Stimulated activated CD4-positive, alpha-beta T cell treated with anti-CD3 and anti-CD28 coated beads, TNF-alpha, amount 100 ng/mL, for 1 hour (primary cell): ENCODE results near the gene UST.
"Not testable (repeated sequence)": the region's sequence is repeated elsewhere in the genome, so short reads cannot be mapped to it uniquely, and the experiment has no call there.

Experiments
- DNase-seq, 3 donors: peaks; one replicate each; pipeline ENCODE4 v3.0.0-alpha.2; 2020; ENCODE audit warnings: low read depth in 3 of 3, low spot score in 1 of 3

The UST gene

DNA sequence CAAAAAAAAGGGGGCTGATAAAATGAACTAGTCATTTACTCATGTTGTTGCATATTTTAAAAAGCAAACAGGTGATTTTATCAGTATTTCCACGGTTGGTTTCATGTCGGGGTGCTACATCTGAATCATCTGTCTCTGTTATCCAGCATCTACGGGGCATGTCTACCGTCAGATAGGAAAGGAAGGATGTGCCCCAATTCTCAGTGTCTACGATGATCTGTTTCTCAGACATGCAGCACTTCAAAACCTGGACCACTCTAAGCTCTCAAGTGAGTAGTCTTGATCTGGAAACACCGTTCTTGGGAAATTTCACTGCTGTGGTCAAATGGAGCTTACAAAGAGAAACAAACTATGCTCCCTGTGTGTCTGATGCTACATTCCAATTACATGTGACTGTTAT, 330.4 kb downstream of the UST start:
- DNase-seq, result no peak

DNA sequence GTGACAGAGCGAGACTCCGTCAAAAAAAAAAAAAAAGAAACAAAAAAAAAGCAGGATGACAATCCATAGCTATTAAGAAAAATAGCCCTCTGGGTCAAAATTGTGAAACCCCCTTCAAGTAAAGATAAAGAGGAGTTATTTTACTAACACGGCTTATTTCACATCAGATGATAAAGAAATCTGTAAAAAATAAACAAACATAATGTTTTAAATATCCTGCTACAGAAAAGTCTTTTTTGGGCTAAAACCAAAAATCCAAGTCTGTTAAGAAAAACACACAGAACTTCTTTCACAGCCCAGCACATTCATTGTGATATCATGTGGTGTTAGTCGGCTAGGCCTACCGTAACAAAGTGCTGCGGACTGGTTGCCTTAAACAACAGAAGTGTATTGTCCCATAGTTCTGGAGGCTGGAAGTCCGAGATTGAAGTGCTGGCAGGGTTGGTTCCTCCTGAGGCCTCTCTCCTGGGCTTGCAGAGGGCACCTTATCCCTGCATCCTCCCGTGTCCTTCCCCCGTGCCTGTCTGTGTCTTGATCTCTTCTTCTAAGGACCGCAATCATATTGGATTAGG, 331.5 kb downstream of the UST start:
- DNase-seq, result no peak

DNA sequence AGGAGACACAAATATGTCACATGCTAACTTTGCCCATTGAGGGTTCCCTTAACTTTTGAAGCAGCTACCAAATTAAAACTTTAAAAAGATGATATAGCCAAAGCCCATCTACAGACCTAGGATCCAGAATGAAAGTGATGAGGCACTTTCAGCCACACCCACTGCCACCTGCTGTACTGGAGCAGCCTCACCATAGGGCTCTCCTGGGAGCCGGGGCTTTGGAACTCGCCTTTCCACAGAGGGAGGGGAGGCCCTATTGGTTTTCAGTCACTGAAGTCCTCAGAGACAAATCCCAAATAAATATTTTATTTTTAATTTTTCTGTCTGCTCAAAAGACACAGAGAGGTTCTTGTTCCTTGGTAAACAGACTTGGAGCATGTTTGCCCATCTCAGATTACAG, 332.6 kb downstream of the UST start:
- DNase-seq, result no peak

DNA sequence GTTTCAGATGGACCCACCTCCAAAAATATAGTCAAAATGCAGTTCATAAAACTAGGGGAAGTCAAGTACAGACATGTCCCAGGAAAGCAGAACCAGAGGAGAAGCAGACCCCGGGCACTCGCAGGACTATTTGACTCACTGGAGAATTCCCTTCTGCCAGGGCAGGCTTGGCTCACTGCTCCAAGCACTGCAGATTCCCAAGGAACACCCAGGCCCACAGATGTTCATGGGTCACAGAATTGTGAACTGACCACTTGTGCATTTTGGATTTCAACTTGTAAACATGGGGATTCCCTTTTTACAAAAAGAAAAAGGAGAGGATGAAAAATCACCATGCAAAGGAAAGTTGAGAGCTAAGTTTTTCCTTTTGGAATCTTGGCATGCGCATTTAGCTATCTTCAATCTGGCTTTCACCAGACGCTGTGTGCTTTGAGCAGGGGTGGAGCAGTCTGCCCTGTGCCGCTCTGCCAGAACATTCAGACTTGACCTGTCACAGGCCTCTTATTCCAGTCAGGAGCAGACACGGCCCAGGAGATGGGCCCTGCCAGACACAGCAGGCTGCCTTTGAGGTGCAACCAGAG, 333.2 kb downstream of the UST start:
- DNase-seq, result no peak

DNA sequence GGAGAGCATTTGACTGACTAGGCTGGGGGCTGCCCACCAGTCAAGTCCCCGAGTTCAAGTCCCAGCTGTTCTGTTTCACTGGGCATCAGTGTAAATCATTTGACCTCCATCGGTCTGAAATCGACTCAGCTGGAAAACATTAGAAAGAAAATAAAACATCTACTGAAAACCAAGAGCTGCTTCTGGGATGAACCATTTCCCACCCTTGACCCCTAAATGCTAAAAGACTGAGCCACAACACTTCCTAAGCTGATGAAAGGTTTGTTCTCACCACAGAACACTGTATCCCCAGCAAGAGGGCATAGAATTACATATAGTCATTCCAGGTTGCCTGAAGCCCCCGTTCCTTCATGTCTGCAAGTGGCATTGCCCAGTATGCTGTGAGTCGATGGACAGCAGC, 333.7 kb downstream of the UST start:
- no peak for DNase-seq

DNA sequence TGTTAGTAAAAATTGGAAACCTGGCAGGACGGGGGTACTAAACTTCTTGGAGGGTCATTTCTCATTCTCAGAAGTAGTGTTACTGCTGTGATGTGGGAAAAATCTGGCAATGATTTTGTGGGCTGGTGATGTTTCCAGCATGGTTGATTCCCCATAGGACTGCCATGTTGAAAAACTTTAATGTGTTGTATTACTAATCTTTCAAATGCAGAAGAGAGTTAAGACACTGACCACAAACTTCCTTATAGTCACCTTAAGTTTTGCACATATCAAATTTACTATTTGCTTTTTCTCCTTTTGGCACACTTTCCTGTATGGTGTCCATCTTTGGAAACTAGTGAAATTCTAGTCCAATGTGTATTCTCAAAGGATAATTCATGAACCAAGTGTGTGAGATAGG, 334.5 kb downstream of the UST start:
- no peak for DNase-seq

DNA sequence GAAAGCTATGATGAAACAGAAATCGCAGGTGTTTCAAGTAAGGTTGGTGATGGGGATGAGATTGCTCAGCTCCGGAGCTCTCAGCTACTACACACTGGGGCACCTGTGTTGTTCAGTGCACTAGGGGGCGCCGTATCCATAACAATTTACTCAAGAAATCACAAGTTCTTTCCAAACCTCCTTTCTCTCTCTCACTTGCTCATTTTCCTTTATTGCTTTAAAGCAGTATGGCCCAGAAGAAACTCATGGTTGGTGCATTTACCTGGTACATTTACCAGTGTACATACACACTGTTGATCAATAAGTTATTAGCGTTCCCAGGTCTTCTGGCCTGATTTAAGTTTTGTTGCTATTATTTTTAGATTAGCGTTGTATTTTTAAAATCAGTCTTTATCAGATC, 335.5 kb downstream of the UST start:
- DNase-seq, result peak; percentile 66 to 74 (median 70)

DNA sequence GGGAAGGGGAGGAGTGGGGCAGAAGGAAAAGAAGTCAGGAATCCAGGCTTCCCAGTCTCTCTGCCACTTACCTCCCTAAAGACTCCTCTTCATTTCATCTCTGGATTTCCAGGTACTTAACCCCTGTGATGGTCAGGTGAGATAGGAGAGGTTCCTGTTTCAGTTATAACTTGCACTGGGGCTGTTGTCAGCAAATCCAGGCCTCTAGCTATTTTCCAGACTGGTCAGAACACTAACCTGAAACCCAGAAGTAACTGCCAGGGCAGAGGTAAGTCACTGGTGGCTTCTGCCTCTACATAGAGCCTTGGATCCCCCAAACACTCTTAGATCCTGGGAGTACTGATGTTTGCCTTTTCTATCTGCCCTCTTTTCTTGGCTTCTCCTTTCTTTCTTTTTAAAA, 337.2 kb downstream of the UST start:
- DNase-seq, result no peak

DNA sequence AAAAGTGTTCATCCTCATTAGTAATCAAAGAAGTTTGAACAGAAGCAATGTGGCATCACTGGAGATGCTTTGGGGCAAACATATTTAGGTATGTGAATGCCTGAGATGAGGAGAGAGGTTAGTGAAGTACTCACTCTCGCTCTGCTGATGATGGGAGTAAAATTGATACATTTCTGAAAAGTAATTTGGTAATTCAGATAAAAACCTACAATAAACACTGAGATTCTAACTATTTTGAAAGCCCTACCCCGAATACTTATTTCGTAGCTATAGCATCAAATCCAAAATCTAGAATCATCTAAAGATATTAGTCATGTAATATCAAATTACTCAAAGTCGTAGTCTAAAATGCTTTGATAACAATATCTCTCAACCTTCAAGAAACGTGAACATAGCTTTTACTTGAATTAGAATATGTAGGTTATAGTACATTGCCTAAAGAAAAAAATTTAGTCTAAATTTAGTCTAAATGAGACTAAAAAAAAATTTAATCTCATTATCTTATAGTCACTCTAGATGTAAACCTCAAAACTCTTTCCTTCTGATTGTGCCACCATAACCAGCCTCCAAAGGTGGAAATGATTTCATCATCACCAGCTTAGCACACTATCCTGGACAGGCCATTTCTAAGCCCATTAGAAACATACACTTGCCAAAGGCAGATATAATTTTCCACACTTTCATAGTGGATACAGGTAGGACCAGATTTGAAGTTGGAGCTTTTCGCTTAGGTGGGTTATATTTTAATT, 338.2 kb downstream of the UST start:
- DNase-seq, result no peak

DNA sequence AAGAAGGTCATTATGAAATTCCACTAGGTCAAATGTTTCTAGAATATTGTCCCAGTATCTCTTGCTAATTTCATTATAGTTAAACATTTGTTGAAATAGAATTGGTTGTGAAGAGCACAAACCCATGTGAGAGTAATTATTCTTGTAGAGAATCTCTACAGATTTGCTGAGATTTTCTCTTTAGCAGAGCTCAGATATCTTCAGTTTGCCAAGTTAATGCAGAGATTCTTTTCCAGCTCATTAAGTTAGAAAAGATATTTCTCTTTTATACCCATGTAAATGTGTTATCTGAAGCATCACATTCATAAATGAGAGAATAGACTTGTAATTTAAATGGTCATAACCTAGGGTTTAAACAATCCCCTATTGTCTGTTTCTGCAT, 338.7 kb downstream of the UST start:
- no peak for DNase-seq

DNA sequence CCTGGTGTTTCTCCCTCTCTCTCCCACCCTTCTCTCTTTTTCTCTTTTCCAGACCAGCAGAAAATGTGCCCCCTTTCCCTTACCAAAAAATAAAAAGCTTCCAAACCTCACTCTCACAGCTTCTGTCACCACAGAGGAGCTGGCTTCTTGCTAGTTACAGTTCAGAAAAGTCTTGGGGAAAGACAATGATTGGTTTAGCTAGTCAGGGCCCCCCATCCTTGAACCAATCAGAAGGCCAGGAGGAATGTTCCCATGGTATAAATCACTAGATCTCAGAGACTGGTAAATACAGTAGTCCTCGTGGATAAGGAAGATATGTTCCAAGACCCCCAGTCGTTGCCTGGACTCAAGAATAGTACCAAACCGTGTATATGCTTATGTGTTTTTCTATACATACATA, 339.5 kb downstream of the UST start:
- no peak for DNase-seq

DNA sequence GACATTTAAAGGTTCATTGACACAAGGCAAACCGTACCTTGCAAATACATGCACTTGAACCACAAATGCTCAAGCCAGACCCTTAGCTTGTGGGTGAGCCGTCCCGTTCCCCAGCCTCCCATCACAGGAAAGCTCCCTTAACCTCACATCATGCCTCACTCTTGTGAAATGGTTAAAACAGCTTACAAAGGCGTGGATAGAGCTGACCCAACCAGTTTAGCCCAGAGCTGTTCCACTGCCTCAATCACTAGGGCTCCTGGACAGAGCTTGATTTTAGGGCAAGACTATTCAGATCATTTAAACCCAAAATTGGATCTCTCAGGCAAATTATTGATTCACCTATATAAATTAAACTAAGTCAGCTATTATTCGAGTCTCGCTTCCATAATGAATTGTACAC, 341.1 kb downstream of the UST start:
- no peak for DNase-seq

DNA sequence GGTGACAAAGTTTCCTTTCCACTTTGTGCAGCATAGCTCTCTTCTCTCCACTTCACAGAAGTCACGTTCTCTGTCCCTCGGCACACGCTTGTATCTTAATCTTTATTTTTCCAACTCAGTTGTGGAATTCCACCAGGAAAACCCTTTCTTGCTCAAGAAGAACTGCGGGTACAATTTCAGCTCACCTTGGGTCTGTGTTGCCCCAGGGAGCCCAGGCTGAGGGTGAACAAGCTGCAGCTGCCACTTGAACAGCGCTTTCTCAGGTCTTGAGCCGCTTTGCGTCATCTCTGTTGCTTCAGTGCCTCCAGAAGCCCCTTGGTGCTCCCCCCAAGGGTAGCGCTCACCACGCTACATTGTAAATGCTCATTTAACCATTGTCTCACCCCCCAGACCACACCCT, 341.5 kb downstream of the UST start:
- DNase-seq, result no peak

DNA sequence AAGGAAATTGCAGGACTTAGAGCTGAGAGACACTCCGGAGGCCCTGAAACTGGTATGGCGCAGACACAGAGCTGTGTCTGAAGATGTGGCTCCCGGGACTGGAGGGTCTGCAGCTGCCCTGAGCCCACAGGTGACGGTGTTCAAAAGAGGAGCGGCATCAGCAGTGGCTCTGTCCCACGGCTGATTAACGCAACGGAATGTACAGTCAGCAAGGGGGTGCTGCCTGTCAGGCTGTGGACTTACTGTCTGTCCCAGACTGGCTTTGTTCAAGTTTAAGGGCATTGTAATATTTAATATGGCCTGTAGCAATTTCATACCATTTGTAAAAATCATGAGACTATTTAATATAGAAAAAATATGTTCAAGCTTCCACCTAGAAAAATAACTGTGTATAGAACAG, 342.7 kb downstream of the UST start:
- no peak for DNase-seq

DNA sequence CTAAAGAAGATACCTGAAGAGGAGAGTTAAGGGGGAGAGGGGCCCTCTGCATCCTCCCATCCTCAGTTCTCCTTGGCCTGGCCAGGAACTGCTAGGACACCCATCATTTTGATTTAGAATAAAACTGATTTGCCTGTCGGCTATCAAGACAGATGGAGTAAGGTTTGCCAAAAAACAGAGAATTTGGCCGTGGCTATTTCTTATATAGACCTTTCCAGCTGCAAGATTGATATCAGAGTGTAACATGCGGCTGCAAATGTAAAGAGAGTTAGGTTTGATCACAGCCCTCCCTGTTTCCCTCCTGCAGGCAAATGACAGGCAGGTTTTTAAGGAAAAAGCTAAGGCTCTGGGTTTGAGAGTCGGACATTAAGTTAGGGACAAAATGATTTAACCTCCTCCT, 344.1 kb downstream of the UST start:
- DNase-seq, result no peak

DNA sequence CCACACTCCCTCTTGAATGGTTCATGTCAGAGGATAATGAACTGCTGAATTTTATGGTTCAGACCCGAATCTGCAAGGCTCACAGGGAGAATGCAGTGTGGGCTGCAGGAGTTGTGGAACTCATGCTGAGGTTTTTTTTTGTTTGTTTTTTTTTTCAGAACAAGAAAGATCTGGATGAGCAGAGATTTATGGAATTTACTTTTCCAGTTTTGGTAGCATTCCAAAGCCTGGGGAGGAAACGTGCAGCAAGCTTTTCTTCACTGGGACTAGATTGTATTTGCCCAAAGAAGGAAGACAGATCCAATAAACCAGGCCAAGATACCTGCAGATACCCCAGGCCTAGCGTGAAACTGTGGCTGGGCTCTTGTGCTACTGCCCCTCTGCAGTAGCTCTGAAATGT, 346.8 kb downstream of the UST start:
- DNase-seq, result no peak

DNA sequence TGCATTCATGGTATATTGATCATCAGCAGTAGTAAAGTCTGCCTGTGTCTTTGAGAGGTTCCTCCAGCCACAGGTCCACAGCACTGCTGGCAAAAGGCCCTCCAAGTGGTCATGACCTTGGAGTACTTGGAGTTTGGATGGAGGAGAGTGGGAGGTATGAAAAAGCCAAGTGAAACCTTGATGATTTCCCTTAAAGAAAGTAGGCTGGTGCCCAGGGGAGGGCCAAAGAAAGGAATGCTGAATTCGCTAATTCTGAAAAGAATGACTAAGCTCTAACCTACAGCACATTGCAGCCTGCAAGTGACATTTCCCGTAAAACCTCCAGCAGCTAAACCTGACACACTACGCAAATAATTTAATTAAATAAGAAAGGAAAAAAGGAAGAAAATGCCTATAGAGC, 347.3 kb downstream of the UST start:
- DNase-seq, result no peak

DNA sequence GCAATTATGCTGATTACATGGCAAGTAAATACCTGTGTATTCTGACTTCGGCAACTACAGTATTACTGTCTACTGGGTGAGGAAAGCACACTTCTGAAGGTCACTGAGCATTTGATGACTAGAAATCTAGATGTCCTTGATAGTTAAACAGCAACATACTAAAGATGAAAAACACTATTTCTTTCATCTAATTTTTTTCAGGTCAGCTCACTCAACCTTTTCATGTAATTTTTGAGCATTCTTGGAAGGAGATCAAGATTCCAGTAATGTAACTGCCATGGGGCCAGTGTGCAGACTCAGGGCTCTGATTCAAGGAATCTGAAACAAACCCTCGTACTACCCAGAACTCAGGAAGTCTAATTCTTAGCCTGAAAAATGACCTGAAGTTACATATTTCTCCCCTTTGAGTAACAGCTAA, 348.1 kb downstream of the UST start:
- no peak for DNase-seq

DNA sequence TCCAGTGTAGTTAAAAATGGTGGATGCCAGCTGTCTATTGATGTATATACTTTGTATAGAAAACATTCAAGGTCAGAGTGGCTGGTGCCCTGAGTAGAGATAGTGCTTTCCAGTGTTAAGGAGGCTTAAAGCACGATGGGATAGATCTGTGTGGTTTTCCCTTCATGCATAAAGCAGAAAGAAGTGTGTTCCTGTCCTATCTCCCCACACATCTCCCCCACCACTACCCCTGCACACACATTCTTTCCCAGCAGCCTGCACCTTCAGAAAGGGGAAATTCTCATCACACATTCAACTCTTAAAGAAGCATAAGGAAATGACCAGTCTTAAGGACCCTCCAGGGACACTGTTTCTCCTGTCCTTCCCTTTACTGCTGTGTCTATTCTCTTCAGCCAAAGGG, 349.0 kb downstream of the UST start:
- DNase-seq, result no peak

DNA sequence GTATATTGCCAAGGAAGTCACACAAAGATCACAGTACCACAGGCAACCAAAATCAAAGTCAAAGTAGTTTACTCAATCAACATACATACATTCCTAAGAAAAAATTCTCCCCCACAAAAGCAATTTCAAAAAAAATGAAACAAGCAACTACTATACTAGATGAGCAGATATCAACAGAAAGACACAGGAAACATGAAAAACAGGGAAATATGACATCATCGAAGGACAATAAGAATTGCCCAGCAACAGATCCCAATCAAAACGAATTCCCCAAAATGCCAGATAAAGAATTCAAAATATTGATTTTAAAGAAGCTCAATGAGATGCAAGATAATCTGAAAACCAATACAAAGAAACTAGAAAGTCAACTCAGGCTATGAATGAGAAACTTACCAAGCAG, 351.0 kb downstream of the UST start:
- DNase-seq, result no peak

DNA sequence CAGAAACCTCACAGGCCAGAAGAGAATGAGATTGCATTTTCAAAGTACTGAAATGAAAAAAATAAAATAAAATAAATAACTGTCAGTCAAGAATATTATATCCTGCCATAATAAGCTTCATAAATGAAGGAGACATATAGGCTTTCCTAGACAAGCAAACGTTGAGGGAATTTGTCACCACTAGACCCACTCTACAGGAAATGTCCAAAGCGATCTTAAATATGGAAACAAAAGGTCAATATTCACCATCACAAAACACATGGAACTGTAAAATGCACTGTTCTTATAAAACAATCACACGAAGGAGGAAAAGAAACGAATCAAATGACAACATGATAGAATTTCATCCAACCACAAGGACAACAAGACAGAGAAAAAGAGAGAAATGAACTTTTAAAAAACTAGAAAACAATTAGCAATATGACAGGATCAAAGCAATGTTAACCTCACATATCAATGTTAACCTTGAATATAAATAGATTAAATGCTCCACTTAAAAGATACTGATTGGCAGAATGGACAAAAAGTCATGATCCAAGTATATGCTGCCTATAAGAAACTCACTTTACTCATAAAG, 352.0 kb downstream of the UST start:
- no peak for DNase-seq

DNA sequence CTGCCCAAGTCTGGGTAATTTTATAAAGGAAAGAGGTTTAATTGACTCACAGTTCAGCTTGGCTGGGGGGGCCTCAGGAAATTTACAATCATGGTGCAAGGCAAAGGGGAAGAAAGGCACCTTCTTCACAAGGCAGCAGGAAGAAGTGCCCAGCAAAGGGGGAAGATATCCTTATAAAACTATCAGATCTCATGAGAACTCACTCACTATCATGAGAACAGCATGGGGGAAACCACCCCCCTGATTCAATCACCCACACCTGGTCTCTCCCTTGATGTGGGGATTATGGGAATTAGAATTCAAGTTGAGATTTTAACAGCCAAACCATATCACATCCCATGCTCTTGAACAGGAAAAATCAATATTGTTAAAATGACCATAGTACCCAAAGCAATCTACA, 355.5 kb downstream of the UST start:
- DNase-seq, result no peak

DNA sequence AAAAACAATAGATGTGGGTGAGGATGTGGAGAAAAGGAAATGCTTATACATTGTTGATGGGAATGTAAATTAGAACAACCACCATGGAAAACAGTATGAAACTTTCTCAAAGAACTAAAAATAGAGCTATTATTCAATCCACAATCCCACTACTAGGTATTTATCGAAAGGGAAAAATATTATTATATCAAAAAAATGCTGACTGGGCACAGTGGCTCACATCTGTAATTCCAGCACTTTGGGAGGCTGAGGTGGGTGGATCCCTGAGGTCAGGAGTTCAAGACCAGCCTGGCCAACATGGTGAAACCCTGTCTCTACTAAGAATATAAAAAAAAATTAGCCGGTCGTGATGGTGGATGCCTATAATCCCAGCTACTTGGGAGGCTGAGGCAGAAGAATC, 357.1 kb downstream of the UST start:
- not testable (repeated sequence) for DNase-seq
